Measurements from ENCODE around the gene HS3ST1. TPM values are rescaled to one million over a fixed set of nuclear protein-coding genes. Genes with fewer than 3 reads are reported as not detected.

Gene HS3ST1
- total and polyA plus RNA-seq, 7 donors = 0.04 to 0.50 (median 0.10) TPM

GRCh38 chr4:11431111-11431510 is 2.4 kb upstream of the HS3ST1 start:
- no peaks in the 10 kb centered on the region for H3K9me3 ChIP-seq
- no peaks in the 10 kb centered on the region for H3K4me1 ChIP-seq
- H3K4me3 ChIP-seq = no peak overlapping the region
- no peak for DNase-seq
- no peak for ATAC-seq
- H3K27me3 ChIP-seq (ENCODE audit: insufficient read depth in 3 of 3, low read length in 2 of 3) = peaks cover 0 to 31% (median 0%) of the 10 kb centered on the region in 3 donors
- intact Hi-C loops (cut with DNase I) = no loop called here
- no peaks in the 10 kb centered on the region for H3K36me3 ChIP-seq (ENCODE audit: insufficient read depth in 1 of 2, low read depth in 1 of 2)
- no peak for TF ChIP-seq CTCF (IDR thresholded peaks at IDR 0.05)
- 82 to 84% (median 82%) methylated on average over 4 of the region's 4 CpGs for WGBS, 3 donors
- H3K27ac ChIP-seq = no peak overlapping the region

- Histone ChIP-seq H3K9me3 (no peaks in the 10 kb centered on the region), H3K27ac (no peak overlapping the region), H3K27me3 (ENCODE audit: insufficient read depth in 3 of 3, low read length in 2 of 3) (peaks cover 0 to 31% (median 0%) of the 10 kb centered on the region in 3 donors), H3K36me3 (ENCODE audit: insufficient read depth in 1 of 2, low read depth in 1 of 2) (no peaks in the 10 kb centered on the region), H3K4me3 (no peak overlapping the region), H3K4me1 (no peaks in the 10 kb centered on the region)
- intact Hi-C loops (cut with DNase I) = no loop called here
- no peak for DNase-seq
- ATAC-seq = no peak
- 80 to 86% (median 83%) methylated on average over 2 of the region's 2 CpGs for WGBS, 3 donors
- TF ChIP-seq CTCF (IDR thresholded peaks at IDR 0.05) = no peak
Observed at GRCh38 chr4:11430536-11430935, 1.8 kb upstream of the HS3ST1 start.

GRCh38 chr4:11429699-11430045 is 978 bp upstream of the HS3ST1 start:
- no peak for TF ChIP-seq CTCF (IDR thresholded peaks at IDR 0.05)
- 26 to 31% (median 30%) methylated on average over 8 of the region's 8 CpGs for WGBS, 3 donors
- no peaks in the 10 kb centered on the region for H3K4me1 ChIP-seq
- DNase-seq (no peak), ATAC-seq (no peak)
- no peaks in the 10 kb centered on the region for H3K9me3 ChIP-seq
- intact Hi-C loops (cut with DNase I) = no loop called here
- H3K36me3 ChIP-seq (ENCODE audit: insufficient read depth in 1 of 2, low read depth in 1 of 2) = no peaks in the 10 kb centered on the region
- H3K27ac ChIP-seq = no peak overlapping the region
- peak overlapping the region; percentile 61 for H3K4me3 ChIP-seq
- peaks cover 0 to 31% (median 0%) of the 10 kb centered on the region in 3 donors for H3K27me3 ChIP-seq (ENCODE audit: insufficient read depth in 3 of 3, low read length in 2 of 3)

GRCh38 chr4:11428899-11429698 is 405 bp upstream of the HS3ST1 start:
- Histone ChIP-seq H3K4me3 (peak overlapping the region; percentile 61), H3K4me1 (no peaks in the 10 kb centered on the region), H3K9me3 (no peaks in the 10 kb centered on the region), H3K36me3 (ENCODE audit: insufficient read depth in 1 of 2, low read depth in 1 of 2) (no peaks in the 10 kb centered on the region), H3K27me3 (ENCODE audit: insufficient read depth in 3 of 3, low read length in 2 of 3) (peaks cover 0 to 31% (median 0%) of the 10 kb centered on the region in 3 donors), H3K27ac (no peak overlapping the region)
- DNase-seq (peak; percentile 83 to 85), ATAC-seq (peak; percentile 55 to 89 (median 76))
- intact Hi-C loops (cut with DNase I) = no loop called here
- 1% methylated on average over 39 to 64 of the region's 64 CpGs for WGBS, 3 donors
- TF ChIP-seq CTCF (IDR thresholded peaks at IDR 0.05) = peak; percentile 43

All from psoas muscle (tissue), 8 donors.